AG04450 (cell line): Measurements from ENCODE around the gene ST7L. TPM values are rescaled to one million over a fixed set of nuclear protein-coding genes. Genes with fewer than 3 reads are reported as not detected.

ENCODE experiments used
- CTCF ChIA-PET: fragments of 300-600, 350-600 bp; formaldehyde crosslinking; extraction: SDS; loops from one replicate; lab custom pipeline; 2022; ENCODE audit warnings: antibody characterized with exemption, inconsistent platforms; lab: Charles Lee
- POLR2A ChIA-PET: fragments of 350-600 bp; formaldehyde crosslinking; extraction: SDS; loops from one replicate; lab custom pipeline; 2021; ENCODE audit warnings: antibody characterized with exemption, inconsistent platforms; lab: Yijun Ruan, JAX
- DNase-seq: peaks from one replicate; pipeline ENCODE4 v3.0.0-alpha.2; 2011; ENCODE audit warnings: low read depth, low spot score
- H3K27ac ChIP-seq: one replicate; pipeline ENCODE4 v1.5.1; 2012; ENCODE audit warnings: low read depth, low read length, control low read depth
- H3K27me3 ChIP-seq: one replicate; pipeline ENCODE4 v1.6.0; 2012; ENCODE audit warnings: low read length; ENCODE audit not compliant: control insufficient read depth, insufficient read depth
- H3K4me3 ChIP-seq: 2 replicates; pipeline ENCODE4 v1.5.1; 2011; ENCODE audit warnings: mild to moderate bottlenecking, low read depth, low read length, control low read depth
- H3K9me3 ChIP-seq: 2 replicates; pipeline ENCODE4 v1.5.1; 2012; ENCODE audit warnings: low read length; ENCODE audit not compliant: control insufficient read depth, insufficient read depth
- polyA plus RNA-seq: library from polyadenylated mRNA; depleted of rRNA; stranded (reverse); fragments of >200 nt; gene quantifications from 2 replicates; pipeline ENCODE4 v1.2.3, GENCODE V29; 2011
- TF ChIP-seq, protein P1 (sequence below): IDR thresholded peaks from 2 replicates; pipeline ENCODE4 v1.5.1; 2011; ENCODE audit warnings: low read depth, low read length, control low read depth, inconsistent platforms

Gene ST7L
- polyA plus RNA-seq, 1 experiment, result 13.5 TPM

DNA sequence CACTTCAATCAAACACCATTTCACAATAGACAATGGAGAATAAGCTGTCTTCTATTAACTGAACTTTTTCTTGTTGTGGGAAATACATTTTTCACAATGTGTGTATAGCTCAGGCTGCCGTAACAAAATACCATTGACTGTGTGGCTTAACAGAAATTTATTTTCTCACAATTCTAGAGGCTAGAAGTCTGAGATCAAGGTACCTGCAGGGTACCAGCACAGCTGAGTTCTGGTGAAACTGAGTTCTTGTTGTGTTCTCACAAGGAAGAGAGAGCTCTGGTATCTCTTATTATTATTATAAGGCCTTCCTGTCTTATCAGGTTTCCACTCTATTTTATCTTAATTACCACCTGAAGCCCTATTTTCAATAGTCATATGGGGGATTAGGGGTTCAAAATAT lies 15.4 kb downstream of the ST7L start:
- ChIA-PET POLR2A (no interaction called here), CTCF (interaction anchor here (0.8 kb wide), 1 partner anchor 11 kb away, joined by 3 read pairs; no protein-coding TSS in a partner anchor)
- DNase-seq, result no peak
- Histone ChIP-seq H3K4me3 (no peak overlapping the region), H3K9me3 (no peaks in the 10 kb centered on the region), H3K27ac (no peak overlapping the region), H3K27me3 (no peaks in the 10 kb centered on the region)
- TF ChIP-seq, protein P1, sequence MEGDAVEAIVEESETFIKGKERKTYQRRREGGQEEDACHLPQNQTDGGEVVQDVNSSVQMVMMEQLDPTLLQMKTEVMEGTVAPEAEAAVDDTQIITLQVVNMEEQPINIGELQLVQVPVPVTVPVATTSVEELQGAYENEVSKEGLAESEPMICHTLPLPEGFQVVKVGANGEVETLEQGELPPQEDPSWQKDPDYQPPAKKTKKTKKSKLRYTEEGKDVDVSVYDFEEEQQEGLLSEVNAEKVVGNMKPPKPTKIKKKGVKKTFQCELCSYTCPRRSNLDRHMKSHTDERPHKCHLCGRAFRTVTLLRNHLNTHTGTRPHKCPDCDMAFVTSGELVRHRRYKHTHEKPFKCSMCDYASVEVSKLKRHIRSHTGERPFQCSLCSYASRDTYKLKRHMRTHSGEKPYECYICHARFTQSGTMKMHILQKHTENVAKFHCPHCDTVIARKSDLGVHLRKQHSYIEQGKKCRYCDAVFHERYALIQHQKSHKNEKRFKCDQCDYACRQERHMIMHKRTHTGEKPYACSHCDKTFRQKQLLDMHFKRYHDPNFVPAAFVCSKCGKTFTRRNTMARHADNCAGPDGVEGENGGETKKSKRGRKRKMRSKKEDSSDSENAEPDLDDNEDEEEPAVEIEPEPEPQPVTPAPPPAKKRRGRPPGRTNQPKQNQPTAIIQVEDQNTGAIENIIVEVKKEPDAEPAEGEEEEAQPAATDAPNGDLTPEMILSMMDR, result no peak

DNA sequence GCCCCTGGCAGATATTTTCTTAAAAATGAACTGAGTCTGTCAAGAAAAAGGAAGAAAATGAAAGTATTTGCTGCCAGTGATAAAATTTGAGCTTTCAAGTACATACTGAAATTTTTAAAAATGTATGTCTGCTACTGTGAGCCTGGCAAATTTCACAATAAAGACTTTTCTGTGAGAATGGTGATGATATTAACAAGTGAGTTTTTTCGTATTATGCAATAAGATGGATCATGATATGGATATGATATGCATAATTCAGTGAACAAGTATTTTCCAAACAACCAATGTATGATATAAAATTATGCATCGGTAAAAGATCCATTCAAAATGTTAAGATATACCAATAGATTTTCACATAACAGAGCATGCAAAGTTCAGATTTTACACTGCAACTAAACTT lies 15.9 kb downstream of the ST7L start:
- Histone ChIP-seq H3K4me3 (no peak overlapping the region), H3K27me3 (no peaks in the 10 kb centered on the region), H3K27ac (no peak overlapping the region), H3K9me3 (no peaks in the 10 kb centered on the region)
- POLR2A ChIA-PET, result no interaction called here
- CTCF ChIA-PET, result interaction anchor here (0.8 kb wide), 1 partner anchor 11 kb away, joined by 3 read pairs; no protein-coding TSS in a partner anchor
- DNase-seq, result no peak
- TF ChIP-seq, protein P1, result no peak

DNA sequence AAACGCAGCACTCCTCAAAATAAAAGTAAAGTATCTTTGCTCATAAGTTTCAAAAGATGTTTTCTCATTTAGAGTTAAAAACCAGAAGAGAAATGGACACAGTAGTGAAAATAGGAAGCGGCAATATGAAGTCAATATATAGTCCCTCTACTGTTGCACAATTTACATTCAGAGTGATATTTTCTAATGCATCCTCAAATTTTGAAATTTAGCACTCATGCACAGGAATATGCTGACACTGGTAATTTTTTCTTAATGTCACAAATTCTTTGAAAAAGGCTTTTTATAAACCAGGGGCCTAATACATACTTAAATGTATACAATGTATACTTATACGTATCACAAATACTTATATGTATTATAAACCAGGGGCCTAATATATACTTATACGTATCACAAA lies 19.5 kb downstream of the ST7L start:
- H3K27me3 ChIP-seq, result no peaks in the 10 kb centered on the region
- POLR2A ChIA-PET, result interaction anchor here (0.6 kb wide), 1 partner anchor 22 kb away, joined by 5 read pairs; no protein-coding TSS in a partner anchor
- no peaks in the 10 kb centered on the region for H3K9me3 ChIP-seq
- TF ChIP-seq, protein P1, result no peak
- DNase-seq, result no peak
- no peak overlapping the region for H3K27ac ChIP-seq
- no peak overlapping the region for H3K4me3 ChIP-seq
- CTCF ChIA-PET, result no interaction called here

DNA sequence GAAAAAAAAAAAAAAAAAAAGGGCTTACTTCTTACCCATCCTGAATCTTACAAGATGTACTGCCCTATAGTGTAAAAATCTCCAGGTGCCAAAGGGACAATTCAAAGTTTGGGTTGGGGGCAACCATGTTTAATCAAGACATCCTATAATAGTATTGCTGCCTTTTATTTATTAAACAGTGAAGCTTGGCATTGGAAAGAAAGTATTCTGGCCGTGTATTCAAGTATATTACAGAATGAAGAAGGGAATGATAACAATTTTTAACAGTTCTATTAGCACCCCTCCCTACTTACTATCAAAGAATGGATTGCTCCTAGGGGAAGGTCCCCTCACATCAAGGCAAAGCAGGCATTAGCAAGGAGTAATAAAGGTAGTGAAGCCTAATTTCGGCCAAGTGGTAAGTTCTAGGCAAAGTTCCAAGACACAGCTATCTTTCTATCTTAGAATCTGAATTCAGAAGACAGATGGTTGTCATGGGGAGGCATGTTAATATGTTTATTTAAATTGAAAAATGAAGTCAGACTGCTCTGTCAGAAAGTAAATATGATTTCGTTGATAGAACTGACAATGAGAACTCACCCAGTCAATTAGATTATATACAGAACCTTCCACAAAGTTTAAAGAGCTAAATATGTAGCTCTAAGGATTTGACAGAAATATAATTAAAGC lies 24.6 kb downstream of the ST7L start:
- TF ChIP-seq, protein P1, result no peak
- POLR2A ChIA-PET, result interaction anchor here (0.6 kb wide), 1 partner anchor 164 kb away, joined by 6 read pairs; no protein-coding TSS in a partner anchor
- Histone ChIP-seq H3K4me3 (no peak overlapping the region), H3K27me3 (no peaks in the 10 kb centered on the region), H3K27ac (no peak overlapping the region), H3K9me3 (peaks cover 6% of the 10 kb centered on the region; the same call in 1 of the 2 replicates)
- CTCF ChIA-PET, result interaction anchor here (1.1 to 2.1 kb wide), 4 partner anchors 20 to 204 kb away, joined by 3 to 18 read pairs (median 6); no protein-coding TSS in a partner anchor
- no peak for DNase-seq

DNA sequence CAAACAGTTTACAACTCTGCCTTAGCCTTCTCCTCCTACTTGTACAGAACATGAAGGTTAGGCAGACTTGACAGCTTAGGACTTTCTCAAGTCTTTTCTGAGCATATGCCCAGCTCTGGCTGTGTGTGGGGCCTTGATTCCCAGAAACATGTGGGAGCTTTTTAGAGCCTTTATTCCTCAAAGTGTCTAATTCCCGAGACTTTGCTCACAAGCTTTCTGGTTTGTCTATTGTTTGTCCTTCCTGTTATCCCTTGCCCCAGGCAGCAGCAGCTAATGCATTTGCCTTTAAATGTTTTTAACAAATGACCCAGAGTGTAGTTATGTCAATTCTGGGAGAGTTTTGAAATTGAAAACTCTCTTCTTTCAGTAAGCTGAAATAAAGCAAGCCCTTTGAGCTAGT lies 29.2 kb downstream of the ST7L start:
- CTCF ChIA-PET, result interaction anchor here (0.9 kb wide), 1 partner anchor 88 kb away, joined by 6 read pairs; no protein-coding TSS in a partner anchor
- TF ChIP-seq, protein P1, result no peak
- no peak overlapping the region for H3K4me3 ChIP-seq
- no peaks in the 10 kb centered on the region for H3K27me3 ChIP-seq
- POLR2A ChIA-PET, result interaction anchor here (0.6 kb wide), 1 partner anchor 137 kb away, joined by 3 read pairs; no protein-coding TSS in a partner anchor
- H3K9me3 ChIP-seq, result peaks cover 6% of the 10 kb centered on the region; the same call in 1 of the 2 replicates
- no peak for DNase-seq
- H3K27ac ChIP-seq, result no peak overlapping the region
